Measurements from ENCODE around the gene CAMTA2.

DNA sequence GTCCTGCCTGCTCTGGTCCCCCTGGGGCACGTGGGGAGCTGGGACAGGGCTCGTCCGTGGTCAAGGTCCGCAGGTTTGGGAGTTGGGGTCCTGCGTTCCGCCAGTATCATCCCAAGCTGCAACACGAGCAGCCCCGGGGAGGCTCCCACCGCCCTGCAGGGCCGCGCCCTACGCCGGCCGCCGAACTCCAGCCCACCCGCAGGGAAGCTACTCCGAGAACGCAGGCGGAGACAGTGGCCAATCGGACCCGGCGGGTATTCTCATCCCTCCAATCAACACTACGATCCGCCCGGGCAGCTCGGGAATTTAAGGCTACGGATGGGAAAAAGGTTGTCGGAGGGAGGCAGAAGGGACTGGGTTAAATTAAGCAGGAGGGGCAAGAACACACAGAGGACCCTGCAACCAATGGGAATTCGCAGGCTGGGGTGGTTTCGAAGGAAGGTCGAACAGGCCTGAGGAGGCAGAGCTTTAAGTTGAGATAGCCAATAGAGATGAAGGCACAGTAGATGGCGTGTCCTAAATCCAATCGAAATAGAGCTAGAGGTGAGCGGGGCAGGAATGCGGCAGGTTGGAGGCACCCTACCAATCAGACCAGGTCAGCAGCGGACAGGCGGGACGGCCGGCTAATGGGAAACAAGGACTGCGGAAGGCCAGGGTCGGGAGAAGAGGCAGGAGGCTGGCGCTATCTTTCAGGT, 20.5 kb downstream of the CAMTA2 start:
- TF ChIP-seq, protein P1, sequence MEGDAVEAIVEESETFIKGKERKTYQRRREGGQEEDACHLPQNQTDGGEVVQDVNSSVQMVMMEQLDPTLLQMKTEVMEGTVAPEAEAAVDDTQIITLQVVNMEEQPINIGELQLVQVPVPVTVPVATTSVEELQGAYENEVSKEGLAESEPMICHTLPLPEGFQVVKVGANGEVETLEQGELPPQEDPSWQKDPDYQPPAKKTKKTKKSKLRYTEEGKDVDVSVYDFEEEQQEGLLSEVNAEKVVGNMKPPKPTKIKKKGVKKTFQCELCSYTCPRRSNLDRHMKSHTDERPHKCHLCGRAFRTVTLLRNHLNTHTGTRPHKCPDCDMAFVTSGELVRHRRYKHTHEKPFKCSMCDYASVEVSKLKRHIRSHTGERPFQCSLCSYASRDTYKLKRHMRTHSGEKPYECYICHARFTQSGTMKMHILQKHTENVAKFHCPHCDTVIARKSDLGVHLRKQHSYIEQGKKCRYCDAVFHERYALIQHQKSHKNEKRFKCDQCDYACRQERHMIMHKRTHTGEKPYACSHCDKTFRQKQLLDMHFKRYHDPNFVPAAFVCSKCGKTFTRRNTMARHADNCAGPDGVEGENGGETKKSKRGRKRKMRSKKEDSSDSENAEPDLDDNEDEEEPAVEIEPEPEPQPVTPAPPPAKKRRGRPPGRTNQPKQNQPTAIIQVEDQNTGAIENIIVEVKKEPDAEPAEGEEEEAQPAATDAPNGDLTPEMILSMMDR (IDR thresholded peaks at IDR 0.05; ENCODE audit: insufficient read depth, low read length): no peak
- TF ChIP-seq, protein P2, sequence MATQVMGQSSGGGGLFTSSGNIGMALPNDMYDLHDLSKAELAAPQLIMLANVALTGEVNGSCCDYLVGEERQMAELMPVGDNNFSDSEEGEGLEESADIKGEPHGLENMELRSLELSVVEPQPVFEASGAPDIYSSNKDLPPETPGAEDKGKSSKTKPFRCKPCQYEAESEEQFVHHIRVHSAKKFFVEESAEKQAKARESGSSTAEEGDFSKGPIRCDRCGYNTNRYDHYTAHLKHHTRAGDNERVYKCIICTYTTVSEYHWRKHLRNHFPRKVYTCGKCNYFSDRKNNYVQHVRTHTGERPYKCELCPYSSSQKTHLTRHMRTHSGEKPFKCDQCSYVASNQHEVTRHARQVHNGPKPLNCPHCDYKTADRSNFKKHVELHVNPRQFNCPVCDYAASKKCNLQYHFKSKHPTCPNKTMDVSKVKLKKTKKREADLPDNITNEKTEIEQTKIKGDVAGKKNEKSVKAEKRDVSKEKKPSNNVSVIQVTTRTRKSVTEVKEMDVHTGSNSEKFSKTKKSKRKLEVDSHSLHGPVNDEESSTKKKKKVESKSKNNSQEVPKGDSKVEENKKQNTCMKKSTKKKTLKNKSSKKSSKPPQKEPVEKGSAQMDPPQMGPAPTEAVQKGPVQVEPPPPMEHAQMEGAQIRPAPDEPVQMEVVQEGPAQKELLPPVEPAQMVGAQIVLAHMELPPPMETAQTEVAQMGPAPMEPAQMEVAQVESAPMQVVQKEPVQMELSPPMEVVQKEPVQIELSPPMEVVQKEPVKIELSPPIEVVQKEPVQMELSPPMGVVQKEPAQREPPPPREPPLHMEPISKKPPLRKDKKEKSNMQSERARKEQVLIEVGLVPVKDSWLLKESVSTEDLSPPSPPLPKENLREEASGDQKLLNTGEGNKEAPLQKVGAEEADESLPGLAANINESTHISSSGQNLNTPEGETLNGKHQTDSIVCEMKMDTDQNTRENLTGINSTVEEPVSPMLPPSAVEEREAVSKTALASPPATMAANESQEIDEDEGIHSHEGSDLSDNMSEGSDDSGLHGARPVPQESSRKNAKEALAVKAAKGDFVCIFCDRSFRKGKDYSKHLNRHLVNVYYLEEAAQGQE (IDR thresholded peaks at IDR 0.05; ENCODE audit: insufficient replicate concordance, low read depth): no peak
- TF ChIP-seq POLR2AphosphoS5 (IDR thresholded peaks at IDR 0.05; ENCODE audit: low read depth) (no peak), SPI1 (IDR thresholded peaks at IDR 0.05; ENCODE audit: borderline replicate concordance, low read depth) (no peak)

All from HL-60 (cell line).